Measurements from ENCODE around the gene MRPS18A.

Gene MRPS18A

DNA sequence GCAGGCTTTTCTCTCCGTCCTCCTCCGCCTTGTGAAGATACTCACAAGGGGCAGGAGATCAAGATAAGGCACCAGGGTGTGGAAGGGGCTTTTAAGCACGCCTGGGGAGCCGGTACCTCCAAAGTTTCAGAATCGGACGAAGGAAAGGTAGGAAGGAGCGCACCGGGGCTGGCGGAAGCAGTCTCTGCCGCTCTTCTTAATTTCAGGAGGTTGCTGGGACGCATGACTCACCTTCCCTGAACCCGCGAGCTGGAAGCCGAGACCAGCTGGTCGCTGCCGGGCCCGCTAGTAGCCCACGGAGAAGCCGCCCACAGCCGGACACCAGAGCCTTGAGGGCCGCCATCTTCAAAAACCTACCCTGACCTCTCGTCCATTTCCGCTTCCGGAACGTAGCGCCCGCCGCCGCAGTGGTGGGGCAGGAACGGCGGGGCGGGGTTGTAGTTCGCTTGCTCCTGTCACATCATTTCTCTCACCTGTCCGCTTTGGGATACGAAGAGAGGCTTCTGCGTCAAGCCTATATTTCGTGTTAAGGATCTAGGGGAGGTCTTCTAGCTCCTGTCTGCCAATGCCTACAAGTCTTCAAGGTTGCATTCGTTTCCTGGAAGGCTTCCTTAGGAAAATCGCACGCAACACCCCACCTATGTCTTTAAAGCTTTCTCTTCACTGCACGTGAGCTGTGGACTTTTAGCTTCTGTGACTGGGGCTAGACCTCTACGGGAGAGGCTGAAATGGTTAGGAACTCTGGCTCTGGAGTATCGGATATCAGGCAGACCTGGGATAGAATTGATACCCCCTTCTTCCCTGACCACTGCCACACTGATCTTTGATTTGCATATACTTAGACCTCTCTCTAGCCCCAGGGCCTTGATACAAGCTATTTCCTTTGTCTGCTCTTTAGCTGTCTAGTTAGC is at the start of gene MRPS18A:
Gene MRPS18A, minus strand, starts transcription at position 355 of the 911 bp plus-strand sequence. Its CDS starts 12 bp downstream, at position 343.
- DNase-seq (ENCODE audit: low spot score): peak; percentile 87
- H3K27ac ChIP-seq: peak within 1 kb of the TSS; percentile 25 to 75
- TF ChIP-seq, protein P1, sequence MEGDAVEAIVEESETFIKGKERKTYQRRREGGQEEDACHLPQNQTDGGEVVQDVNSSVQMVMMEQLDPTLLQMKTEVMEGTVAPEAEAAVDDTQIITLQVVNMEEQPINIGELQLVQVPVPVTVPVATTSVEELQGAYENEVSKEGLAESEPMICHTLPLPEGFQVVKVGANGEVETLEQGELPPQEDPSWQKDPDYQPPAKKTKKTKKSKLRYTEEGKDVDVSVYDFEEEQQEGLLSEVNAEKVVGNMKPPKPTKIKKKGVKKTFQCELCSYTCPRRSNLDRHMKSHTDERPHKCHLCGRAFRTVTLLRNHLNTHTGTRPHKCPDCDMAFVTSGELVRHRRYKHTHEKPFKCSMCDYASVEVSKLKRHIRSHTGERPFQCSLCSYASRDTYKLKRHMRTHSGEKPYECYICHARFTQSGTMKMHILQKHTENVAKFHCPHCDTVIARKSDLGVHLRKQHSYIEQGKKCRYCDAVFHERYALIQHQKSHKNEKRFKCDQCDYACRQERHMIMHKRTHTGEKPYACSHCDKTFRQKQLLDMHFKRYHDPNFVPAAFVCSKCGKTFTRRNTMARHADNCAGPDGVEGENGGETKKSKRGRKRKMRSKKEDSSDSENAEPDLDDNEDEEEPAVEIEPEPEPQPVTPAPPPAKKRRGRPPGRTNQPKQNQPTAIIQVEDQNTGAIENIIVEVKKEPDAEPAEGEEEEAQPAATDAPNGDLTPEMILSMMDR (IDR thresholded peaks at IDR 0.05): no peak
- peak within 1 kb of the TSS; percentile 86 for H3K4me3 ChIP-seq

DNA sequence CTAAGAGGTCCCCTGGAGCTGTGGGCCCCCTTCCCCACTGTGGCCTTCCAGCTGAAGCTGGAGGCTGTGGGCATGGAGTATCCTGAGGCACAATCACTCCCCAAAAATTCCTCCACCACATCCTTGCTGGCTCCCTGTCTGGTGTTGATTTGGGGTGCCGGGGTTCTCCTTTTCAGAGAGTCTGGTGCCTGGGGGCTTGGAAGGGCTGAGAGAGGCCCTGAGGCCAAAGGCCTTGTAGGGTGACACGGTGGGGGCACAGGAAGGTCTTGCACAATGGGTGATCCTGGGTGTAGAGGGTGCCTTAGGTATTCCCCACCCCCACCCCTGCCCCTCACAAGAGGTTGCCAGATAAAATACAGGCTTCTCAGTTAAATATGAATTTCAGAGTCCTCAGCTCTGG is 49.3 kb upstream of the MRPS18A start:
- no peak overlapping the region for H3K27ac ChIP-seq
- DNase-seq (ENCODE audit: low spot score): peak; percentile 12

DNA sequence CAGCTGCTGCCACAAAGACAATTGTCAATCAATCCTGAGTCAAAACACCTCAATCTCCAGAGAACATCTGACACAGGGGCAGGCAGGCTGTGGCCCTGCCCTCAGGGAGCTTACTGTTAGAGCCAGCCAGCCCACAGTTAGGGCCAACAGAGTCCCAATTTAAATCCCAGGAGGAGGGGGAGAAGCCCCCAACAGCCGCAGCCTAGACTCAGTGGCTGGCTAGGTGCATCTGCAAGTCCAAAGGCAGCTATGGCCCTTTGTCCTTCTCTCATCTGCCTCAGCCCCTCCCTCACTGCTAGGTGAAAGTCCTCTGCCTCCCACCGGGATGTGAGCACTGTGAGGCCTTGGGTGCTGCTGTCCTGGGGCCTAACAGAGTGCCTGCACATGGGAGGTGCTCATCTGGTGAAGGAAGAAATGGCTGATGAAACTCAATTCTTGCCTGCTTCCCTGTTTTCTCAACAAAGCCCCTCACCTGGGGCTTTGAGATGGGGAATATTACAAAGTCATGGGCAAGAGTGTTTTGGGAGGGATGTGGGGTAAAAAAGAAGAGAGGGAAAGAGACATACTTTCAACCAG is 48.7 kb upstream of the MRPS18A start:
- TF ChIP-seq, protein P1 (IDR thresholded peaks at IDR 0.05): no peak
- no peak for DNase-seq (ENCODE audit: low spot score)
- H3K27ac ChIP-seq: no peak overlapping the region
- H3K4me3 ChIP-seq: no peak overlapping the region

More for the DNA sequence above, 49.3 kb upstream of the MRPS18A start:
- TF ChIP-seq, protein P1 (IDR thresholded peaks at IDR 0.05): no peak
- no peak overlapping the region for H3K4me3 ChIP-seq

DNA sequence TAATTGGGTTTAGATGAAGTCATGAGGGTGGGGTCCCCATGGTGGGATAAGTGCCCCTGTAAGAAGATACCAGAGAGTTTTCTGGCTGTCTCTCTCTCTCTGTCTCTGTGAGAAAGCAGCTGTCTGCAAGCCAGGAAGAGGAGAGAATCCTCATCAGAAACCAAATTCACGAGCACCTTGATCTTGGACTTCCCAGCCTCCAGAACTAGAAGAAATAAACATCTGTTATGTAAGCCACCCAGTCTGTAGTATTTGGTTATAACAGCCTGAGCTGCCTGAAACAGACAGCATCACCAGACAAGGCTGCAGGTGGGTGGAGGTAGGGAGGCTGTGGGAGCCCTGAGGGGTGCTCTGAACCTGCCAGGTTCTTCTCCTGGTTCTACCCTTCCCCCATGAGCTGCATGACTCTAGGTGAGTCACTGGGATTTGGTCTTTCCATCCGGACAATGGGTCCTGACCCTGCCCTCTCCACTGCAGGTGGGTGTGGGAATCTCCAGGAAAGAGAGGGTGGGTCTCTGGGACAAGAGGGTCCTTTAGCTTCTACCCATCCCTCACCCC is 48.1 kb upstream of the MRPS18A start:
- H3K4me3 ChIP-seq: no peak overlapping the region
- no peak for DNase-seq (ENCODE audit: low spot score)
- no peak overlapping the region for H3K27ac ChIP-seq
- TF ChIP-seq, protein P1 (IDR thresholded peaks at IDR 0.05): no peak

DNA sequence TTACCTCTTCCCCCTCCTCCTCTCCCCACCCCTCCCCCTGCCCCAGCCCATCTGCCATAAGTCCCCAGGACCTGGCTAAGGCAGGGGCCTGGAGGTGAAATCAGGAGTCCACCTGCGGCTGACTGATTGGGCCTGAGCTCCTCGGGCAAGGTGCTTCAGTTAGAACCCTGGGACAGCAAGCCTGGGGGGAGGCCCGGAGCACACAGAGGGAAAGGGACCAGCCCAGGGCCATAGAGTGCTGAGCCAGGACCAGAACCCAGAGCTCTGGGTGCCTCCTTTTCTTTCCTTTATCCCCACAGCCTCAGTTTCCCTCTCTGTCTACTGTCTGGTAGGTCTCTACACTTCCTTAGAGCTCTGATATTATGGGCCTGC is 46.7 kb upstream of the MRPS18A start:
- DNase-seq (ENCODE audit: low spot score): no peak

DNA sequence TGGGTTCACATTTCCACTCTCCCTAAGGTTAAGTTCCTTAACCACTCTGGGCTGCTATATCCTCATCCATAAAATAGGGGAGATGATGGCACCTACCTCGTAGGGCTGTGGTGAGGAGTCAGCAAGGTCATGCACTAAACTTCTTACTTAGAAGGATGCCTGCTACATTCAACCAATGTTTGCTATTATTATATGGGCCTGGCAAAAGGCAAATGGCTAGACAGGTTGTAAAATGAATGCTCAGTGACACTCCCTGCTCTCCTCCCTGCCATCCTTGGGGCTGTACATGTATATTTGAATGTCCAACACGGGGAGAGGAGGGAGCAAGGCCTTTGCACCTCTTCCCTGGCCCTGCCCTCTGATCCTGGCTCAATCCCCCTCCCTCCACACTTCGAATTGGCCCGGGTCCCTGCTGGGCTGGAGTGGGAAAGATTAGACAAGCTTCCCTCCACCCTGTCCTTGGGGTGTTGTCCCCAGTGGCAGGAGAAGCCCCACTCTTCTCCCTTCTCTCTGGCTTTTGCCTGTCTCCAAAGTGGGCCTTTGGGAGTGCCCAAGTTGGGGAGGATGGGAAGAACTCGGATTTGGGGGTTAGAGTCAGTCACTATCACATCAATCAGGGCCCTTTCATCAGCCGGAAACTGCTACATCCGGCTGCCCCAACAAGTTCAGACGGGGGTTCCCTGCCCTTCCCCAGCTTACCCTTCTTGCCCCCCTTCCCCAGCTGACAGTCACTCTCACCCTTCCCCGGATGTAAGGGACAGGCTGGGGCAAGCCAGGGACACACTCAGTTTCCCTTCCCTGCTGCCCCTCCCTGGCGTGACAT is 46.1 kb upstream of the MRPS18A start:
- TF ChIP-seq, protein P1 (IDR thresholded peaks at IDR 0.05): no peak
- no peak overlapping the region for H3K4me3 ChIP-seq
- DNase-seq (ENCODE audit: low spot score): no peak
- H3K27ac ChIP-seq: no peak overlapping the region

More for the DNA sequence above, 46.7 kb upstream of the MRPS18A start:
- Histone ChIP-seq H3K27ac (no peak overlapping the region), H3K4me3 (no peak overlapping the region)
- TF ChIP-seq, protein P1 (IDR thresholded peaks at IDR 0.05): no peak

All from coronary artery (tissue), 2 donors.